T-helper 1 cell (primary cell): ENCODE data around the gene OSTC.
A peak's percentile ranks its signal among the peaks of the same experiment; 100 is the strongest.

ENCODE experiments used
- DNase-seq, 5 donors: peaks; one replicate each; pipeline ENCODE4 v3.0.0-alpha.2; 2012 to 2020
- total RNA-seq, 4 donors: gene quantifications; one replicate each; lab custom pipeline; 2026; lab: John Stamatoyannopoulos, UW

OSTC gene
- 26.8 to 31.6 (median 28.3) reads per million in 4 donors for total RNA-seq

DNA sequence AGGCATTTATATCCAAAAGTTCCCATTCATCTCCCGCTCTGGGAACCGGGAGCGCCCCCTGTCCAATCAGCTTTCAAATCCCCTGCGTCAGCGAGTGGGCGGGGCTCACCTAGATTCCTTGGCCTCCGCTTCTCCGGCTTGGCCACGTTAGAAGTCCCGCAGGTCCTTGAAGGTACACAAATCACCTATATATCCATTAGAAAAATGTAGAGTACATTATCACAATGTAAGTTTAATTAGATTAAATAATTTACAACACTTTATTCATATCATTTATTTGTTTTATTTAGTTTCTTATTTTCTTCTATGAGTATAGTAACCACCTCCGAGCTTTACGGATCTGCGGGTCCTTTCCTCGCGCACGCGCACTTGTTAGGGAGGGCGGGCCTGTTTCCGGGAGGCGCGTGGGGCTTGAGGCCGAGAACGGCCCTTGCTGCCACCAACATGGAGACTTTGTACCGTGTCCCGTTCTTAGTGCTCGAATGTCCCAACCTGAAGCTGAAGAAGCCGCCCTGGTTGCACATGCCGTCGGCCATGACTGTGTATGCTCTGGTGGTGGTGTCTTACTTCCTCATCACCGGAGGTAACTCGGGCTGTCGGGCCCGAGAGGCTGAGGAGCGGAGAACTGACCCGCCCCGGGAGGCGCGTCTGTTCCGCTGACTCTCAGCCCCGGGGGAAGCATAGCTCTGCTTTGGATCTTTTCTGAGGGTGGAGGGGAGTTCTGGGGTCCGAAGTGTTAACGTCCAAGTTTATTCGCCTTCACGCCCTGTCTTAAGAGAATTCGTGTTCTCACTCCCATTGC, at the start of gene OSTC:
TSS of gene OSTC (plus strand) at position 388 of the 802 bp plus-strand sequence. CDS start at position 445, 57 bp downstream.
- peak; percentile 82 to 91 (median 88) for DNase-seq

DNA sequence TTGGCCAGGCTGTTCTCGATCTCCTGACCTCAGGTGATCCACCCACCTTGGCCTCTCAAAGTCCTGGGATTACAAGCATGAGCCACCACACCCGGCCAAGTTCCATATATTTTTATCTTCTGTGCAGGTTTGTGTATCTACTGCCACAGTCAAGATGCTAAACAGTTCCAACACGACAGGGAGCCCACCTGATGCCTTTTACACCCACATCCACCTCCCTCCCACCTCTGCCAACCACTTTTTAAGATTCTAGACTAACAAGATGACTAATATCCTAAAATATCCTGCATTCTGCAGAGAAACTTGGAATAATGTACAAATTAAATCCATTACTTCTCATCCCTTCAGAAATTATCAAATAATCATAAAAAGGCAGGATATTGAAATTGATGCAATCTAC, 49.3 kb upstream of the OSTC start:
- no peak for DNase-seq

DNA sequence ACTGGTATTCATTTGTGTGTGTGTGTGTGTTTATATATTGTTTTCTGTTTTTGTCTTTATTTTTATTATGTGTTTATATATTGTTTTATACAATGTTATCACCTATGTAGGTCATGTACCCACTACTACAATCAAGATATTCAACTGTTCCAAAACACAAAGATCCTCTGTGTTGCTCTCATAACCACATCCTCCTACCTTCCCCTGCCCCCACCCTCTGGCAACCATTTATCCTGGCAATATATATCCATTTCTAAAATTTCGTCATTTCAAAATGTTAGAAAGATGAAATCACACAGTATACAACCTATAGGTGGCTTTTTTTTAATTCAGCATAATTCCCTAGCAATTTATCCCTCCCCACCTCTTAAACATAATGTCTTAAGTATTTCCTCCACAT, 48.9 kb upstream of the OSTC start:
- no peak for DNase-seq

DNA sequence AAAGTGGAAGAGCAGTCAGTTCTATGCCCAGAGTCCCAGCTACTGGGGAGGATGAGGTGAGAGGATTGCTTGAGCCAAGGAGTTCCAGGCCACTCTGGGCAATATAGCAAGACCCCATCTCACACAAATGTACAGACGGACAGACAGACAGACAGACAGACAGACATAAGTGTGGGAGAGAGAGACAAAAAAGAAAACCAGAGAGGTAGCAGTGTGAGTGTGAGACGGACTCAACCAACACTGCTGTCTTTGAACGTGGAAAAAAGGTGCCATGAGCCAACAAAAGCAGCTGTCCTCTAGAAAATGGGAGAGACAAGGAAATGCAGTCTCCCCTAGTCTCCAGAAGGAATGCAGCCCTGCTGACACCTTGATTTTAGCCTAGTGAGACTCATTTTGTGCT, 48.2 kb upstream of the OSTC start:
- DNase-seq, result no peak

DNA sequence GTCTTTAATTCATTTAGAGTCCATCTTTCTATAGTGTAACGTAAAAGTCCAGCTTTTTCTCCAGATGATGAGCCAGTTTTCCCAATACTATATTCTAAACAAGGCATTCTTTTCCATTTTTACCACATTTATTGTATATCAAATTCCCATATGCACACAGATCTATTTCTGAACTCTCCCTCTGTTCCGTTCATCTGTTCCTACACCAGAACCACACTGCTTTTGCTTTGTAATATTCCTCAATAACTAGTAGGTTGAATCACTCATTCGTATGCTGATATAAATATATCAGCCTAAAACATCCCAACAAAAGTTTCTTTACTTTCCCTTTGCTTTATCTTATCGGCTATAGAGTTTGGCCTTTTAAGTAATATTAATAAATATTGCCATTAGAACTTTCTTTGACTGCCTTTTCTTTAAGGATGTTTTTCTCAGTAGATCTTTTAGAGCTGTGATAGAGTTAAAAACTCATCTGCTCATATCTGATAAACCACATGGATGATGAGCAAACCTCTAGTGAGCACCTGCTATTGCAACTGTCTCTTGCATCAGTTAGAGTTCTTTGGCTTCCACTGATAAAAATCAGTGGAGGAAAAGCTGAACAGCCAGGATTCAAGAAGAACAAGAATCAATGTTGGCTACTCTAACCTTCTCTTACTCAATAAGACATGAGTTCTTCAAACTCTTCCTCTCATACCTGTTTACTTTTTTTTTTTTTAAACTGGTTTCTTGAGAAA, 43.2 kb upstream of the OSTC start:
- no peak for DNase-seq

DNA sequence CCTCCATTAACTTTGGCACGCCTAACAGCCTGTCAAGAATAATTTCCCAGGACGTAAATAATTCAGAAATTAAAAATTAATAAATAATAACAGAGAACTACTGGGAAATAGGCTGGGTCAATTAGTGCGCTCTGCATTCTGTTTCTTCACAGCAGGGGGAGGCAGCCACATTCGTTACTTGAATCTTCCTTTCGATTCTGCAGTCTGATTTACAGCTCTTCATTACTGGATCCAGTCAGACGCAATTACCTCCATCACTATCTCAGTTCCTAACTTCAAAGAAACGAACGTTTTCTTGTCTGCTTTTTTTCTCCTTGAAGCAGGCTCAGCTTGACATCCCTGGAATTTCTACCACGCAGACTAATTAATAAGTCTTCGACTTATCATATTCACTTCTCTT, 39.0 kb upstream of the OSTC start:
- no peak for DNase-seq

DNA sequence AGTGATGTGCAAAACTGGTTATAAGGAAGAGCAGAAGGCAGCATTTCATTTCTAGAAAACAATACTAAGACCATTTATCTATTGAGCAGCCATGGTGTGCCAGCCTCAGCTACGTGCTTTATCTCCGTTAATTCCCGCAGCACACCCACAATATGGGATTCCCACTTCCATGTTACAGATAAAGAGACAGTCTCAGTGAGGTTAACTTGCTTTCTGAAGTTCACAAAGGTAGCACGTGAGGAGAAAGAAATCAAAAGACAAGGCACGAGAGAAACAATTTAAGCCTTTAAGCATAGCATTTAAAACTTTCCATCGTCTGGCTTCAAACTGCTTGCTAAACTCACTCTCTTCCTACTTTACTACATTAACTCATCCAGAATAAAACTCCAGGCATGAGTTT, 38.0 kb upstream of the OSTC start:
- no peak for DNase-seq

DNA sequence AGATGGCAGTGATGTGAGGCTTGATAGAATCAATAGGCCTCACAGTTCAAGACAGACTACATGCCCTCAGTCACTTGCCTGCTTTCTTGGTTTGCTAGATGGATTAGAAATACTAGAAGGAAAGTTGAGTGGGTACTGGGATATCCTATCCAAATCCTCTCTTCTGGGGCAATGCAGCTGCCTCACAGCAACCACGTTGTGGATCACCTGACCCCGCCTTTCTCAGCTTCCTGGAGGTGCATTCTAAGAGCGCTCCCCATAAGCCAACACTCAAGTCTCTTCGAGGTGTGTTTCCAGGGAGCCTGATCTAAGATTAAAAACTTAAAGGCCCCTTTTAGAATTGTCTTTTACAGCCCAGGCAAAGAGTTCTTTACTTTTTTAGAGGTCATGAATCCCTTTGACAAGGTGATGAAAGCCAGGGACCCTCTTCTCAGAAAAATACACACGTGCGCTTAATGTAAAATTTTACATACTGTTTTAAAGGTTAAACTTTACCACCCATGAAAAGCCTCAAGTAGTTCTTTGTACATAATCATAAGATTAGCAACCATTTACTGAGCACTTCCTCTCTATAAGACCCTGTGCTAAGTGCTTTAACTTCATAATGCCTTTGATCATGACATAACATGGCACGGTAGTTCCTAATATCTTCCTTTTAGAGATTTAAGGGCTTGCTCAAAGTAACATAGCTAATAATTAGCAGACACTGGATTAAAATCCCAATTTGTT, 30.9 kb upstream of the OSTC start:
- DNase-seq, result peak in 3 of 5 donors; percentile 4 to 40 (median 32)

DNA sequence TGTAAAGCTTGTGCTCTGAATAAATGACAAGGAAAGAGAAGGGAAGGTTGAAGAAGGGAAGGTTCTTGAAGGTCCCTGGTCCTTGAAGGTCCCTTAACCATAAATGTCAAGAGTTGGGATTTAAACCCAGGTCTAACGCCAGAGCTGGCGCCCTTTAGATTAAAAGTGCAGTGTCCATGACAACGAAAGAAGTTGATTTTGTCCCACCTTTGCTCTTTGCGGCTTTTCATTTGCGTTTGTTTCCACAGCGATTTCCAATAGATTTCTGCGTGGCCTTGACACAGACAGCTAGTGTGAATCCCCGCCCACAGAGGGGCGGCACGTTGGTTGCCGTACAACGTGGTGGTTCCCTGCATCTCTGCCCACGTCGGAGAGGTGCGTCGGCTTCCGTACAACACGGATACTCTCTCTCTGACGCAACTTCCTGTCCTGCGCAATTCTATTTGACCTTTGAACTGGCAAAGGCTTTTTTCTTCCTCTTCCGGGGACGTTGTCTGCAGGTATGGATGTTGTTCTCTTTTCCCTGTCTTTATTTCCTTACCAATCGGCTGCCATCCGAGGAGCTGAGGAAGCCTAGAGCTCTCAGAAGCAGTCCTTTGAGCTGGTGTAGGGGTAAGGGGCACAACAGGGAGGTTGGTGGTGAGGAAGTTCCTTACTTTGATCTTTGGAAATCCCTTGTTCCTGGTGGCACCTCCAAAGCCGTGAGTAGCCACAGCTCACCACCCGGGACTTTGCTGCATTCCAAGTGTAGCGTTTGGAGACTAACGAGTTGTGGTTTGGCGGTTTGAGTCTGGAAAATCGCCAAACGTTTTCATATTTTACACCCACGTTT, 30.1 kb upstream of the OSTC start, which contains the start of gene RPL34:
TSS of gene RPL34 (plus strand) at position 476 of the 832 bp plus-strand sequence. CDS start 1,384 bp downstream, outside the sequence.
- DNase-seq, result peak; percentile 92 to 98 (median 96)

DNA sequence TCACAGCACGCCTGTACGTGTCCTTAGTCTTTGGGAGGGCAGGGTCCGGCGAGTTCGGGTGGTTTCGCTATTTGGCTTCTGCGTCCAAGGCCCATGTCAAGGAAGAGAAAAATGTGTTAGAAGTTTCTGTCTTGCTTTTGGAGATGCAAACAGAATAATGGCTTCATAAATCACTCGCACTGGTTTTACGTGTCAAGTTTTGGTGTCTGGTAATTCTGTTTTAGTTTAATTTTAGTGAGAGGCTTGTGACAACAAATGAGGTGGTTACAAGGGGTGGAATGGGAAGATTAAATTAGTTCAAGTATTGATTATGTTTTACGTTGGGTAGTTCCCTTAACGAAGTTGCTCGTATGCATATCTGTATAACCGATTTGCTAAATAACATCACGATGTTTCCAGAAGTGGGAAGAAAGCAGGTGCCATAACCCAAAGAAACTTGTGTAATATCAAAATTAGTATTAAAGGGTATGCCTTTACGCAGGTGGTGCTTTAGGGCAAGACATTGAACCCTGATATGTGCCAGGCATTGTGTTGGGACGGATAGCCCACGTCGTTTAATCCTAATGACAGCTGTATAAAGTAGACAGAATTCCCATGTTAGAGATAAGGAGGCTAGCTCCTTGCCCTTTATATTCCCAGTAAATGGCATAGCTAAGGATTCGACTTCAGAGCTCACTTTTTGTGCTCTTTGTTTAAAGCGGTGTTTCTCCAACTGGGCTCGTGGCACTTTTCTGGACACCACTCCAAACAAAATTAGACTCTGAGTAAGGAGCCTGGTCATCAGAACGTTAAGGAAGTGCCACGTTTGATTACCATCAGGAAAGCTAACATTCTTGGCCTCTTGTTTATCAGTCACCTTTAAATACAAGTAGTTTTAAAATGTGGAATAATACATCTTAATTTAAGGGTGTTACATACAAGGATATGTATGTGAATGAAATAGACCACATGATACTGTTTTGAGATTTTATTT, 29.2 kb upstream of the OSTC start:
- no peak for DNase-seq

DNA sequence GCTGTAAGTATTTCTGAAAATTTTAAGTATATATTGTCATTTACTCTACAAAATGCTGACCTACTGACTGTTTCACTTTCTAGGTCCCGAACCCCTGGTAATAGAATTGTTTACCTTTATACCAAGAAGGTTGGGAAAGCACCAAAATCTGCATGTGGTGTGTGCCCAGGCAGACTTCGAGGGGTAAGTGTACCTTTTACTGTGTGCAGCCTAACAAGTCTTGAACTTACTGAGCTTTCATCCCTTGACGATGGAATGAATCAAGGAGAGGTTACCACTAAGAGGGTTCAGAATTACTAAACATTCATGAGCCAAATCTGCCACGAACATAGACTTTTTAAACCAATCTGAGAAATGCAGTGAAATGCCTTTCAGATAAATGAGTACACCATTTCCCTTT, 28.4 kb upstream of the OSTC start:
- no peak for DNase-seq

DNA sequence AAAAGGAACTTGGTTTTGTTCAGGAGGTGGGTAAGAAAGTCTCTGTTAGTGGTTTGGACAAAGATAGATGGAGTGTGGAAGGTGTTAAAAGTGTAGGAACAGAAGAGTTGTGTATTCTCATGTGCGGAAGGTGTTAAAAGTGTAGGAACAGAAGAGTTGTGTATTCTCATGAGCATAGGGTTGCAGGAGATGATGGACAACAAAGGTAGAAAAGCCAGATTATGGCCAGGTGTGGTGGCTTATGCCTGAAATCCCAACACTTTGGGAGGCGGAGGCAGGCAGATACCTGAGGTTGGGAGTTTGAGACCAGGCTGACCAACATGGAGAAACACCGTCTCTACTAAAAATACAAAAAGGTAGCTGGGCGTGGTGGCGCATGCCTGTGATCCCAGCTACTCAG, 27.6 kb upstream of the OSTC start:
- DNase-seq, result no peak

DNA sequence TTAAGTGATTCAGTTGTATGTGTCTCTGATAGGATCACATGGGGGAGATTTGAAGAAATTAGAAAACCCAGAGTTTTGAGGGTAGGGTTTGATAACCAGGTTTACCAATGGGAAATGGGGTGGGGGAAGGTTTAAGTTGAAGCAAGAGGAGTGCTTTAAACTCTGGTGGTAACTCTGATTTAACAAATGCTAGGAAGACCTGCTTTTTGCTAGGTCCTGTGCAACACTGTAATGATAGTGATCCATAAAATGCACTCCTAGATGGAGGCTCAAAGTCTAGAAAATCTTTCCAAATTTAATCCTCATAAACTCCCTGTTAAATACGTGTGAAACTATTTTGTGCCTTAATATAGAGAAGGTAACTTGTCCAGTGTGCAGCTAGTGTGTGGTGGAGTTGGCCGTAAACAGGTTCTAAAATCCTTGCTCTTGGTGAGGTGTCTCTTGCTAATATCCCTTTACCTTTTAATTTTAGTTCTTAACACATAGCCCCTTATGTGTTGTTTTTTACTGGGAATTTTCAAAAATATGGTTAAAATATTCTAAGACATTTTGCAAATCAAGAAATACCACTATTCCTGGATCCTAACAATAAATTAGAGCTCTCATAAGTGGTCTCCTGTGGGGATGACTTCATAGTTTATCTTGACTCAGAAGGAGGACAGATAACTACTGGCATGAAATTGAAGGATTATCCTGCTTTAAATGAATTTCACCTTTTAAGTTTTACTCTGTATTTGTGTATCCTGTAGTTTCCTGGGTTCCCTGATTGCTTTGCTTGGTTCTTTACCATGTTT, 25.9 kb upstream of the OSTC start:
- DNase-seq, result no peak

DNA sequence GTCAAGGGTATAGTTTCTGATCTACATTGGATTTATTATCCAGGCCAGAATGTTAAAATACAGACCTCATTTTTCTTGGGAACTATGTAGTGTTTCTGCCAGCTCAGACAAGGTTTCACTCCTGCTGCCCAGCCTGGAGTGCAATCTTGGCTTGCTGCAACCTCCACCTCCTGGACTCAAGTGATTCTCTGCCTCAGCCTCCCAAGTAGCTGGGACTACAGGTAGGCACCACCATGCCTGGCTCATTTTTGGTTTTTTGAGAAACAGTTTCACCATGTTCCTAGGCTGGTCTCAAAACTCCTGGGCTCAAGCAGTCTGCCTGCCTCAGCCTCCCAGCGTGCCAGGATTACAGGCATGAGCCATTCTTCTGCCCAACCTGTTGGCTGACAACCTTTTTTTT, 24.3 kb upstream of the OSTC start:
- DNase-seq, result no peak

DNA sequence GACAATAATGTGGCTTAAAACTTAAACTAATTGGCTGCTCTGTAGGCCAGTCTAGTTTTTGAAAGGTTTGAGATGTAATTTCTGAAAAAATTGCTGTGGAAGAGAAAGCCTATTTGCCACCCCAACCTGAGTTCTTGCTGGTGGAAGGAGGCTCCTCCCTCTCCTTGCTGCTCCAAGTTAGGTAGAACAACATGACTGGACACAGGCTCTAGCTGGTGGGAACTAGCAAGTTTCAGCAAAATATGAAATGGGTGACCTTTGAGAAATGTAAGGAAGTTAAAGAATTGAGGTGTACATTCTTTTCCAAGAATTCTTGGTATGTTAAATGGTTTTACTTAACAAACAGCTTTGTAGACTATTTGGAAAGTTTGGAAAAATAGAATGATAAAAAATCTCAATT, 22.0 kb upstream of the OSTC start:
- DNase-seq, result no peak

DNA sequence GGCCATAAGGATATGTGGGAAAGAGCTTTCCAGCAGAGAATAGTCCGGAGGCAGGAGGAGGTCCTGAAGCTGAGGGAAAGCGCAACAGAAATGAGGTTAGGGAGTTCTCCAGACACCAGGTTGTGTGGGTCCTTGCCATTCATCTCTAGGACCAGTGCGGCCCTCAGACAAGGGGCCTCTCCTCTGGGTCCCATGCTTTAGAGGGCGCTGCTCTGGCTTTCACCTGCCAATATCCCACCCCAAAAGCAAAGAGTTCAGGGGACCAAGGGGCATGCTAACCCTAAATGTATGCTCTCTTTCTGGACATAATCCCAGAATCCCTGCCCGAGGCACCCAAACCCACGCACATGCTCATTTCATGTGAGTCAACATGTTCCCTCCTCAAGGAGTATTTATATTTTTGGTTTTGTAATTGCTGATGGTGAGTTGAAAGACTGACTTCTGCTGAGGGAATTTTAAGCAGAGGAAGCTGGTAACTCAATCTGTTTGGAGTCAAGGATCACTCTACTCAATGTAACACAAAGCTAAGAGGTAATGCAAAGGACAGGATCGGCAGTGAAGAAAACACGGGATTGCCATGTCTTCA, 15.2 kb upstream of the OSTC start:
- no peak for DNase-seq

DNA sequence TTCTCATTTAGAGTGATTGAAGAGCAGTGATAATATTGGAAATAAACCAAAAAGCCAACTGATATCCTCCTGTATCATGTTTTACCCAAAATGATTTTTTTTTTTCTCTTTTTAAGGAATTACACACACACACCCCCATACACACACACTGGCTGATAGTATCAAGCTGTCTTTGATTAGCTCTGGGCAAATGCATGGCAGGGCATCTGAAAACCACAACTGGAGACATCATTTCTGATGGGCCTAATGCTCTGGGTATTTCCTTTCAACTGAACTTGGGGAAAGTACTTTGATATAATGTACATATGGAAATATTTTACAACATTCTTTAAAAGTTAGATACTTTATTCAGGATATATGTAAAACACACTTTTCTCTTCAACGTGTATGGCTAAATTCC, 14.2 kb upstream of the OSTC start:
- DNase-seq, result no peak

DNA sequence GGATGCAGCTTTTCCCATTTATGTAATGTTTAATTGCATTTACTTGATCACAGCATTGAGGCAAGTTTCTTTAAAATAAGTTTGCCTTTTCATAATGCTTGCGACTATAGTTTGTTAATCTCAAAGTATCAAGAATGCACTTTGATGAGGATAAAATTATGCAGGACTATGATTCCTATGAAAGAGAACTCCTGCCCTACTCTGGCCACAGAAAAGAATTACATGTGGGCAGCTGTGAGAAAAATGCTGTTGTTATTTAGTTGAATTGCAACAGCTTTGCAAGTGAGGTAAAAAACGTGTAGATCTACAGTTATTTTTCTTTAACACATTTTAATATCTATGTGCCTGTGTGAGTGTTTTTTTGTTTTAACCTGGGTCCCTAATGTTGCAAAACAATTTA, 12.5 kb upstream of the OSTC start:
- no peak for DNase-seq

DNA sequence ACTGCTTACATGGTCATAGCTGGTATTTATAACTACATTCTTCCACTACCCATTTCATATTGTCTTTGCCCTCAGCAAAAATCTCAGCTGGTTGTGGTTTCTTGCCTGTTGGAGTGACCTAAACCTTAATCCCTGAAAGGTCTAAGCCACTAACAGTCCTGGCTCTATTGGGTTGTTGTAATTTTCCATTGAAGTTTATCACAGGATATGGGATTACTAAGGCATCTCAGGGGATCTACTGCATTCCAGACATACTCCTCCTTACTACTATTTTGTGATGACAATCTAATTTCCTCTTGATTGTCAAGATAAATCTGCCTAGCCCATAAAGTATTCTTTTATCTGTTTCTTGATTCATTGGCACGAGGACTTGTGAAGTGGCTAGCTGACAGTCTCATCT, 6.2 kb upstream of the OSTC start:
- no peak for DNase-seq

DNA sequence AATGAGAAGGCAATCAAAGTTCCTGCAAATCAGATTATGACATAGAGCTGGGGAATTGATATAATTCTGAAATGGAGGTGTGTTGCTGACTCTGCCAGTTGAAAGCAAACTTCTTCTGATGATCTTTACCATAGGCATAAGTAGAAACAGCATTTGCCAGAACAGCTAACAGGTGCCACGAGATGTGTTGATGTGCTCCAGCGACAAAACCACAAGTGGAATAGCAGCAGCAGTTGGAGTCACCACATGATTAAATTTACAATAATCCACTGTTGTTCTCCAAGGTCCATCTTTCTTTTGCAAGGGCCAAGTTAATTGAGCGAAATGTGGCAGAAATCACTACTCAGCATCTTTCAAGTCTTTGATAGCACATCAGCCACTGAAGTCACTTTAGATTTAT, 3.7 kb upstream of the OSTC start:
- no peak for DNase-seq
